ENCODE results near the gene ALDH2.

DNA sequence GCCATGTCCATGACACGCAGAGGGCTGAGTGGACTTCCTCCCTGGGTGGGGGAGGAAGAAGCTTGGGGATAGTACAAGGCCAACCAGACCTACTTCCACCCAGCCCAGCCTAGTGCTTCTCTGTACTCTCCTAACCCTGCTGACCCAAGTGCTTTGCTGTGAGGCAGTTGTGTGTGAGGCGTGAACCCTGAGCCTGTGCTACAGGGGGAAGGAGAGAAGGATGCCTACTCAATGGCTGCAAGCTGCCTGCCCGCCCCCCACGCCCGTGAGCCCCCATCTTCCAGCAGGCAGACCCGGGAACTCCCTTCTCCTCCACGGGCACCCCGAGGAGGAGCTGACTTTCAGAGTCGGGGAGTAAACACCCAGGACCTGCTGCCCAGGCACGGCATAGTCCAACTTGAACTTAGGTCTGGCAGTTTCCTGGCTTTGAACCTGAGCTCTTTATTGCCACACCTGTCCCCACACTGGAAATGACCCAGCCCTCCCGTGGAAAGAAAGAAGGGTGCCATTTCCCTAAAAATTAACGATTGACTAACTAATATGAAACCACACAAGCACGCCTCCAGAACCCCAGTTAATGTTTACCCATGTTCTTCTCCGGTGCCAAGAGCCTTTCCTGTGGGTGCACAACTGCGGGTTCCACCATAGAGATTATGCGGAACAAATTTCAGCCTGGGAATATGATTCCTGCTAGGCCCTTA is 10.8 kb downstream of the ALDH2 start:
- TF ChIP-seq ZFP30 (CRISPR knock-in tag; IDR thresholded peaks at IDR 0.05) (no peak), ZNF8 (CRISPR knock-in tag; IDR thresholded peaks at IDR 0.05) (no peak), BACH2 (CRISPR knock-in tag; IDR thresholded peaks at IDR 0.05; ENCODE audit: borderline replicate concordance) (no peak), PPARA (CRISPR knock-in tag; IDR thresholded peaks at IDR 0.05; ENCODE audit: borderline replicate concordance) (no peak), RARB (CRISPR knock-in tag; IDR thresholded peaks at IDR 0.05) (no peak)
- TF ChIP-seq, protein P1, sequence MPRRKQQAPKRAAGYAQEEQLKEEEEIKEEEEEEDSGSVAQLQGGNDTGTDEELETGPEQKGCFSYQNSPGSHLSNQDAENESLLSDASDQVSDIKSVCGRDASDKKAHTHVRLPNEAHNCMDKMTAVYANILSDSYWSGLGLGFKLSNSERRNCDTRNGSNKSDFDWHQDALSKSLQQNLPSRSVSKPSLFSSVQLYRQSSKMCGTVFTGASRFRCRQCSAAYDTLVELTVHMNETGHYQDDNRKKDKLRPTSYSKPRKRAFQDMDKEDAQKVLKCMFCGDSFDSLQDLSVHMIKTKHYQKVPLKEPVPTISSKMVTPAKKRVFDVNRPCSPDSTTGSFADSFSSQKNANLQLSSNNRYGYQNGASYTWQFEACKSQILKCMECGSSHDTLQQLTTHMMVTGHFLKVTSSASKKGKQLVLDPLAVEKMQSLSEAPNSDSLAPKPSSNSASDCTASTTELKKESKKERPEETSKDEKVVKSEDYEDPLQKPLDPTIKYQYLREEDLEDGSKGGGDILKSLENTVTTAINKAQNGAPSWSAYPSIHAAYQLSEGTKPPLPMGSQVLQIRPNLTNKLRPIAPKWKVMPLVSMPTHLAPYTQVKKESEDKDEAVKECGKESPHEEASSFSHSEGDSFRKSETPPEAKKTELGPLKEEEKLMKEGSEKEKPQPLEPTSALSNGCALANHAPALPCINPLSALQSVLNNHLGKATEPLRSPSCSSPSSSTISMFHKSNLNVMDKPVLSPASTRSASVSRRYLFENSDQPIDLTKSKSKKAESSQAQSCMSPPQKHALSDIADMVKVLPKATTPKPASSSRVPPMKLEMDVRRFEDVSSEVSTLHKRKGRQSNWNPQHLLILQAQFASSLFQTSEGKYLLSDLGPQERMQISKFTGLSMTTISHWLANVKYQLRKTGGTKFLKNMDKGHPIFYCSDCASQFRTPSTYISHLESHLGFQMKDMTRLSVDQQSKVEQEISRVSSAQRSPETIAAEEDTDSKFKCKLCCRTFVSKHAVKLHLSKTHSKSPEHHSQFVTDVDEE (CRISPR knock-in tag; IDR thresholded peaks at IDR 0.05): no peak
- TF ChIP-seq, protein P2, sequence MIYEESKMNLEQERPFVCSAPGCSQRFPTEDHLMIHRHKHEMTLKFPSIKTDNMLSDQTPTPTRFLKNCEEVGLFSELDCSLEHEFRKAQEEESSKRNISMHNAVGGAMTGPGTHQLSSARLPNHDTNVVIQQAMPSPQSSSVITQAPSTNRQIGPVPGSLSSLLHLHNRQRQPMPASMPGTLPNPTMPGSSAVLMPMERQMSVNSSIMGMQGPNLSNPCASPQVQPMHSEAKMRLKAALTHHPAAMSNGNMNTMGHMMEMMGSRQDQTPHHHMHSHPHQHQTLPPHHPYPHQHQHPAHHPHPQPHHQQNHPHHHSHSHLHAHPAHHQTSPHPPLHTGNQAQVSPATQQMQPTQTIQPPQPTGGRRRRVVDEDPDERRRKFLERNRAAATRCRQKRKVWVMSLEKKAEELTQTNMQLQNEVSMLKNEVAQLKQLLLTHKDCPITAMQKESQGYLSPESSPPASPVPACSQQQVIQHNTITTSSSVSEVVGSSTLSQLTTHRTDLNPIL (CRISPR knock-in tag; IDR thresholded peaks at IDR 0.05; ENCODE audit: low read depth): no peak
